Pancreas (tissue), 10 donors: ENCODE data around the gene EGFLAM. TPM values are rescaled to one million over a fixed set of nuclear protein-coding genes. Genes with fewer than 3 reads are reported as not detected.

Experiments
- ATAC-seq, 4 donors: fragments of 200-7000 bp; cut with Tn5 transposase; one replicate each; pipeline versions ENCODE4 v1.8.0 to v1.9.1; 2020; ENCODE audit warnings: mild to moderate bottlenecking in 4 of 4, moderate library complexity in 4 of 4
- DNase-seq, 6 donors: peaks; one replicate each; pipeline ENCODE4 v3.0.0-alpha.2; 2020
- FAIRE-seq: peaks from 2 replicates; lab custom pipeline; 2012; peaks lifted over from hg19 to GRCh38; lab: Jason Lieb, UNC
- H3K27ac ChIP-seq, 4 donors: fragments of 200-600 bp; sonication (generic); 1 replicate in 3 of 4; 2 replicates in 1 of 4; pipeline versions ENCODE4 v1.5.0 to v1.8.0; 2020
- H3K27me3 ChIP-seq, 4 donors: fragments of 200-600 bp; one replicate each; pipeline ENCODE4 v1.8.0; 2021
- H3K36me3 ChIP-seq, 3 donors: fragments of 200-600 bp; sonication (generic) in 1 of 3; one replicate each; pipeline versions ENCODE4 v1.5.0 to v1.8.0; 2020 to 2021
- H3K4me1 ChIP-seq, 3 donors: fragments of 200-600 bp; one replicate each; pipeline ENCODE4 v1.8.0; 2021
- H3K4me3 ChIP-seq, 4 donors: fragments of 200-600 bp; sonication (generic) in 2 of 4; one replicate each; pipeline versions ENCODE4 v1.5.0 to v1.8.0; 2020 to 2021
- H3K9me3 ChIP-seq, 4 donors: fragments of 200-600 bp; one replicate each; pipeline ENCODE4 v1.8.0; 2021
- WGBS, 2 donors: extraction: QIAGEN DNeasy Blood & Tissue Kit; methylation state at CpG; one replicate each; pipeline ENCODE4 v1.1.7; 2013; 5-methylcytosine and 5-hydroxymethylcytosine counted together
- intact Hi-C, 3 donors: fragments of 100-400 bp; cut with DNase I; formaldehyde crosslinking; loops; one replicate each; pipeline versions ENCODE4 v1.11.1 to v1.14.2; 2022
- polyA plus RNA-seq, 2 donors: library from polyadenylated mRNA; stranded (reverse); fragments of 200-250 nt; gene quantifications; one replicate each; pipeline ENCODE4 v1.2.3, GENCODE V29; 2013
- total RNA-seq, 6 donors: library from RNA; stranded (reverse); fragmentation: NEBNext Ultra II Directional in 4 of 6; extraction: Animal tissue kit (Norgen Biotek cat#: 25700) in 4 of 6; gene quantifications; one replicate each; pipeline versions ENCODE4 v1.2.1 to v1.2.4, GENCODE V29; 2021 to 2023
- TF ChIP-seq, protein P1 (sequence below), 4 donors: fragments of 200-600 bp; sonication (generic) in 3 of 4; IDR thresholded peaks; one replicate each; pipeline versions ENCODE4 v1.5.0 to v1.8.0; 2021; ENCODE audit warnings: antibody characterized with exemption in 4 of 4
- donor health status: healthy with polysubstance abuse.
- donor health status: DM: no; HTN: no; CAD: no; lungs with moderate emphysema.
- donor health status: DM: no; HTN: no; CAD: no.
- donor health status: control.
- donor health status: control.
- donor health status: Bipolar disorder and iron deficiency.
- donor health status: DM: yes; HTN: yes; CAD: no.
- donor health status: DM: no; HTN: no; CAD: no.
- donor health status: DM: no; HTN: no; CAD: no.
- donor health status: DM: yes; HTN: yes; CAD: no.

Gene EGFLAM
- total and polyA plus RNA-seq, 8 donors = 0.73 to 2.4 (median 1.1) TPM

DNA sequence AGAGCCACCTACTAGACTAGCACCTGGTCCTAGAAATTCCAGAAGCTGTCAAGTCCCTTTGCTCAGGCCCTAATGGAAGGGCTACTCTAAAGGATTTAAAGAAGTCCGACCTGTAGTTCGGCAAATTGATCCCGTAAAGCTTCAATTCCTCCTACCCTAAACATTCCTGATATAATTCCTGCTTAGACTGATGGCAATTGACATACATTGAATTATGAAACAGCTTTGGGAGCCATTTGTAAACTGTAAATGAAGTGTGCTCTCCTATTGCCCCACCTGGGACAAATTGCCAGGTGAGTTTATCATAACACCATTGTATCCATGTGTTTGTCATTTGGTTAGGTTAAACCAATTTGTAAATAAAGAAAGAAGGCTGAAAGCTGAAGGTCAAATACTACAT is 104.4 kb downstream of the EGFLAM start:
- ATAC-seq = no peak
- H3K27me3 ChIP-seq = no peaks in the 10 kb centered on the region
- H3K4me3 ChIP-seq = no peak overlapping the region
- H3K27ac ChIP-seq = no peak overlapping the region
- no peaks in the 10 kb centered on the region for H3K9me3 ChIP-seq
- intact Hi-C loops = no loop called here
- no peak for DNase-seq
- no peaks in the 10 kb centered on the region for H3K36me3 ChIP-seq
- TF ChIP-seq, protein P1, sequence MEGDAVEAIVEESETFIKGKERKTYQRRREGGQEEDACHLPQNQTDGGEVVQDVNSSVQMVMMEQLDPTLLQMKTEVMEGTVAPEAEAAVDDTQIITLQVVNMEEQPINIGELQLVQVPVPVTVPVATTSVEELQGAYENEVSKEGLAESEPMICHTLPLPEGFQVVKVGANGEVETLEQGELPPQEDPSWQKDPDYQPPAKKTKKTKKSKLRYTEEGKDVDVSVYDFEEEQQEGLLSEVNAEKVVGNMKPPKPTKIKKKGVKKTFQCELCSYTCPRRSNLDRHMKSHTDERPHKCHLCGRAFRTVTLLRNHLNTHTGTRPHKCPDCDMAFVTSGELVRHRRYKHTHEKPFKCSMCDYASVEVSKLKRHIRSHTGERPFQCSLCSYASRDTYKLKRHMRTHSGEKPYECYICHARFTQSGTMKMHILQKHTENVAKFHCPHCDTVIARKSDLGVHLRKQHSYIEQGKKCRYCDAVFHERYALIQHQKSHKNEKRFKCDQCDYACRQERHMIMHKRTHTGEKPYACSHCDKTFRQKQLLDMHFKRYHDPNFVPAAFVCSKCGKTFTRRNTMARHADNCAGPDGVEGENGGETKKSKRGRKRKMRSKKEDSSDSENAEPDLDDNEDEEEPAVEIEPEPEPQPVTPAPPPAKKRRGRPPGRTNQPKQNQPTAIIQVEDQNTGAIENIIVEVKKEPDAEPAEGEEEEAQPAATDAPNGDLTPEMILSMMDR (IDR thresholded peaks at IDR 0.05) = no peak
- no peaks in the 10 kb centered on the region for H3K4me1 ChIP-seq
- no peak for FAIRE-seq
- WGBS, 2 donors = 66 to 69% methylated on average over 3 of the region's 3 CpGs

DNA sequence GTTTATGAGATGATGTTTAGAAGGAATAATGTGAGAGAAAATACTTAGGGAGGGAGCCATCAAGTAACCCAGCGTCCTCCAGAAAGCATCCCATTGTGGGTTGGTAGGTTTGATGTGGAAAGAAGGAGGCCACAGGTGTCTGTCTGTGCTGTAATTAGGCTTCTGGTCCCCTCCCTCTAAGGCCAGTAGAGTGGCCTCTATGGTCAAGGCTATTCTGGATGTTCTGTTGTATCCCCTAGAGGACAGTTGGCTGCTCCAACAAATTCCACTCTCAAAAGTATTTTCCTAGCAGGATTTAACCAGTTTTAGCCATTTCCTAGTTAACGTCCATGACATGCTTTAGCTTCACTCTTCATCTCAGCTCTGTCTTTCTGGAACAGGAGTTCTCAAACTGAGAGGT is 106.5 kb downstream of the EGFLAM start:
- FAIRE-seq (no peak), ATAC-seq (no peak), DNase-seq (no peak)
- Histone ChIP-seq H3K36me3 (no peaks in the 10 kb centered on the region), H3K27ac (no peak overlapping the region), H3K9me3 (no peaks in the 10 kb centered on the region), H3K4me3 (no peak overlapping the region), H3K27me3 (no peaks in the 10 kb centered on the region), H3K4me1 (no peaks in the 10 kb centered on the region)
- intact Hi-C loops = no loop called here
- TF ChIP-seq, protein P1 (IDR thresholded peaks at IDR 0.05) = no peak
- WGBS, 2 donors = 57 to 74% methylated on average over 2 of the region's 2 CpGs

DNA sequence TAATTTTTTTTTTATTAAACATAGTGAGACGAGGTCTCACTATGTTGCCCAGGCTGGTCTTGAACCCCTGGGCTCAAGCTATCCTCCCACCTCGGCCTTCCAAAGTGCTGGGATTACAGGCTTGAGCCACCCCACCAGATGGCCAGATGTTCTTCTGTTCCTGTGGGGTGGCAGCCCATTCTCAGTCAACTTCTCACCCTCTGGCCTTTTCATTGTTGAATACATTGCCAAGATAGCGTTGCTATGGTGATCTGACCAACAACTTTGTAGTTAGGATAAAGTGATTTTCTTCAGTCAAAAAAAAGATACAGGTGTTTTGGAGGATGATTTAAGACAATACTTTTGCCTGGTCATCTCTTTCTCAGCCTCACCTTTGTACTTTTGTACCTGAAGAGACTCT is 109.1 kb downstream of the EGFLAM start:
- TF ChIP-seq, protein P1 (IDR thresholded peaks at IDR 0.05) = no peak
- Histone ChIP-seq H3K27me3 (no peaks in the 10 kb centered on the region), H3K4me3 (no peak overlapping the region), H3K36me3 (no peaks in the 10 kb centered on the region), H3K9me3 (no peaks in the 10 kb centered on the region), H3K27ac (no peak overlapping the region), H3K4me1 (no peaks in the 10 kb centered on the region)
- intact Hi-C loops = no loop called here
- FAIRE-seq (no peak), DNase-seq (no peak), ATAC-seq (no peak)
- 48 to 51% methylated on average over 3 of the region's 3 CpGs for WGBS, 2 donors

DNA sequence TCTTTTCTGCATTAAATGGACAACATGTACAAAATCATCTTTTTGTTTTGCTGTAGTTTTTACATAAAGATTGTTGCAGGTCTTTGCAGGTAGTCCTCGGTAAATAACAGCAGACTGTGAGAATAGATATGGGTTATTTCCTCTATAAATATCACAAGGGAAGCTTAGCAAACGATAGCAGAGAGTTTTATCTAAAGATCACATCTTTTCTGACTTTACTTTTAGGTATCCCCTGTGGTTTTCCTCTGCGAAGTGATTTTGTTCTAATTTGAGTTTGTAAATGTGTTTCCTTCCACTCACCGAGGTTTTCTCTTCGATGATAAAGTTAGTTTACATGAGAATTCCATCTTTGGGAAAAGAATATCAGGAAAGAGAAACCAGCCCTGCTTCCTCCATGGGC is 109.6 kb downstream of the EGFLAM start:
- no peak overlapping the region for H3K27ac ChIP-seq
- H3K4me3 ChIP-seq = no peak overlapping the region
- no peaks in the 10 kb centered on the region for H3K27me3 ChIP-seq
- intact Hi-C loops = no loop called here
- H3K36me3 ChIP-seq = no peaks in the 10 kb centered on the region
- 16 to 23% methylated on average over 5 of the region's 5 CpGs for WGBS, 2 donors
- TF ChIP-seq, protein P1 (IDR thresholded peaks at IDR 0.05) = no peak
- H3K9me3 ChIP-seq = no peaks in the 10 kb centered on the region
- H3K4me1 ChIP-seq = no peaks in the 10 kb centered on the region
- ATAC-seq (no peak), FAIRE-seq (no peak), DNase-seq (no peak)

DNA sequence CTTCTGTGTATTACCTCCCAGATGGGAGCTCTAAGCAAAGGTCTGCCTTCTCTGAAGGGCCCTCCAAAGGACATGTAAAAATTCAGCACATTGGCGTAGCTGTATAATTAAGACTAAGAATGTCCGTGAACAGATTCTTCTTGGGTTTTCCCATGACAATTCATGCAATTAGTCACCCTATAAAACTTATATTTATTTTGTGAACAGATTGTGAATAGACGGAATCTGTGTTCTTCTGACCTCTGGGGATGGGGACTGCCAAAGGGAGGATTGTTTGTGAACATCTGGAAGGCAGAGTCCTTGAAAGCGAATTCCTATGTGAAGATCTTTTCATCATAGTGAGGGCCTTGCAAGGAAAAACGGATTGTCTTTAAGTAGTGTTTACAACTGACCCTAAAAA is 111.3 kb downstream of the EGFLAM start:
- no peak for FAIRE-seq
- Histone ChIP-seq H3K4me3 (no peak overlapping the region), H3K4me1 (no peaks in the 10 kb centered on the region), H3K36me3 (no peaks in the 10 kb centered on the region), H3K27me3 (no peaks in the 10 kb centered on the region), H3K9me3 (no peaks in the 10 kb centered on the region), H3K27ac (no peak overlapping the region)
- 49 to 62% methylated on average over 5 of the region's 5 CpGs for WGBS, 2 donors
- no peak for DNase-seq
- ATAC-seq = no peak
- TF ChIP-seq, protein P1 (IDR thresholded peaks at IDR 0.05) = no peak
- intact Hi-C loops = no loop called here
